Measurements from ENCODE around the gene UBE2V1. TPM values are rescaled to one million over a fixed set of nuclear protein-coding genes. Genes with fewer than 3 reads are reported as not detected.

UBE2V1 gene
- total RNA-seq, 1 donor from 2014 or later = 62.5 TPM

DNA sequence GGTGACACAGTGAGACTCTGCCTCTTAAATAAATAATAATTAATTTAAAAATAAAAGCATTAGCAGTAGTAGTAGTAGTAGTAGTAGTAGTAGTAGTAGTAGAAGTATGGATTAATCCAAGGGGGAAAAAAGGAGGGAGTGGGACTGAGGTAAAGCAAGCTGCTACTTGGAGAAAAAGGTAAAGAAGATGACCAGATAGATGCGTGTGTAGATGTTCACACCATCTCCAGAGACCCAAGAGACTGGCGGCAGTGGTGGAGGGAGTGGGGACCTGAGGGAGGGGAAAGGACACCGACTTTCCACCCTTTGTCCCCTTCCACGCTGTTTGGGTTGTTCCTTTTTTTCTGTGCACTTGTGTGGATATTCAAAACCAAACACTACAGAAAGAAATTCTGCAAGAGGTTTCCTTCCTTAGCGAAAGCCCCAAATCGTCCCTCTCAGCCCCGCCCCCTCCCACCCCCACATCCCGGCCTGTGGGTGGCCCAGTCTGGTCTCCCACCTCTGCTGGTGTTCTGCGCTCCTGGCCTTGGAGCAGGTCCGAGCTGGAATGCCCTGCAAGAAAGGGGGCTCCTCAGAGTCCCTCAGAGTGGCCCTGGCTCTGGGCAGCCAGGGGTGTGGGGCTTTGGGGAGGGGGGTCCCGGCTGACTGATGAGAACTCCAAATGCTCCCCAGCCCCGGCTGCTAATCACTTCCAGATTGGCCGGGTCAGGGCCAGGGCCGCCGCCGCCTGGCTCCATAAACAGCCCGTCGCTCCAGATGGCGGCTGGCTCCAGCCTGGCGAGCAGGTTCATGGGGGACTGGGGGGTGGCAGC is 60.2 kb downstream of the UBE2V1 start:
- Histone ChIP-seq H3K4me3 (ENCODE audit: low read depth, low read length) (no peak overlapping the region), H3K27me3 (ENCODE audit: control insufficient read depth, insufficient read depth, low read length) (no peaks in the 10 kb centered on the region), H3K36me3 (ENCODE audit: control insufficient read depth, insufficient read depth, low read length) (no peaks in the 10 kb centered on the region)
- TF ChIP-seq, protein P1, sequence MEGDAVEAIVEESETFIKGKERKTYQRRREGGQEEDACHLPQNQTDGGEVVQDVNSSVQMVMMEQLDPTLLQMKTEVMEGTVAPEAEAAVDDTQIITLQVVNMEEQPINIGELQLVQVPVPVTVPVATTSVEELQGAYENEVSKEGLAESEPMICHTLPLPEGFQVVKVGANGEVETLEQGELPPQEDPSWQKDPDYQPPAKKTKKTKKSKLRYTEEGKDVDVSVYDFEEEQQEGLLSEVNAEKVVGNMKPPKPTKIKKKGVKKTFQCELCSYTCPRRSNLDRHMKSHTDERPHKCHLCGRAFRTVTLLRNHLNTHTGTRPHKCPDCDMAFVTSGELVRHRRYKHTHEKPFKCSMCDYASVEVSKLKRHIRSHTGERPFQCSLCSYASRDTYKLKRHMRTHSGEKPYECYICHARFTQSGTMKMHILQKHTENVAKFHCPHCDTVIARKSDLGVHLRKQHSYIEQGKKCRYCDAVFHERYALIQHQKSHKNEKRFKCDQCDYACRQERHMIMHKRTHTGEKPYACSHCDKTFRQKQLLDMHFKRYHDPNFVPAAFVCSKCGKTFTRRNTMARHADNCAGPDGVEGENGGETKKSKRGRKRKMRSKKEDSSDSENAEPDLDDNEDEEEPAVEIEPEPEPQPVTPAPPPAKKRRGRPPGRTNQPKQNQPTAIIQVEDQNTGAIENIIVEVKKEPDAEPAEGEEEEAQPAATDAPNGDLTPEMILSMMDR (IDR thresholded peaks at IDR 0.05; ENCODE audit: insufficient read depth, low read length, poor library complexity, severe bottlenecking) = no peak
- DNase-seq (ENCODE audit: low read depth) = no peak

DNA sequence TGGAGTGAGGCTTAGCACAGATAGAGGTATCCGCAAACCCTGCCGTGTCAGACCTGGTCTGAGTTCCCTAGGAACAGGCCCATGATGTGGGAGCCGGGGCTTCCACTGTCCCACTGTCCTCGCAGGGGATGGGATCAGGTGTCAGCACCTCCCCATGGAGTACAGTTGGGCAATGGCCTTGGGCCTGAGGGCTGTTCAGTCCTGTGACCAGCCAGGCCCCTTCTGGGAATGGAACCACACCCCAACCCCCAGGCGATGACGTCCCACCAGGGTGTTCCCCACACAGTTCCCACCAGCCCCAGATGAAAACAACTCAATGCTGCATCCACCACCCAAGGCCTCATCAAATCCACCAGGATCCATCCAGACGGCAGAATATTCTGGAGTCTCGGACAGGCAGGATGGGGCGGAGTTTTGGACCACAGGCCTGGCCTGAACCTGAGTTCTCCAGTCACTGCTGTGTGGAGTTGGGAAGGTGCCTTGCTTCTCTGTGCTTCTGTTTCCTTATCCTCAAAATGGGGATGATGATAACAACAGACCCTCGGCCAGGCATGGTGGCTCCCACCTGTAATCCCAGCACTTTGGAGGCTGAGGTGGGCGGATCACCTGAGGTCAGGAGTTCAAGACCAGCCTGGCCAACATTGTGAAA is 62.2 kb downstream of the UBE2V1 start:
- TF ChIP-seq, protein P1 (IDR thresholded peaks at IDR 0.05; ENCODE audit: insufficient read depth, low read length, poor library complexity, severe bottlenecking) = no peak
- Histone ChIP-seq H3K4me3 (ENCODE audit: low read depth, low read length) (no peak overlapping the region), H3K27me3 (ENCODE audit: control insufficient read depth, insufficient read depth, low read length) (no peaks in the 10 kb centered on the region), H3K36me3 (ENCODE audit: control insufficient read depth, insufficient read depth, low read length) (no peaks in the 10 kb centered on the region)
- no peak for DNase-seq (ENCODE audit: low read depth)

DNA sequence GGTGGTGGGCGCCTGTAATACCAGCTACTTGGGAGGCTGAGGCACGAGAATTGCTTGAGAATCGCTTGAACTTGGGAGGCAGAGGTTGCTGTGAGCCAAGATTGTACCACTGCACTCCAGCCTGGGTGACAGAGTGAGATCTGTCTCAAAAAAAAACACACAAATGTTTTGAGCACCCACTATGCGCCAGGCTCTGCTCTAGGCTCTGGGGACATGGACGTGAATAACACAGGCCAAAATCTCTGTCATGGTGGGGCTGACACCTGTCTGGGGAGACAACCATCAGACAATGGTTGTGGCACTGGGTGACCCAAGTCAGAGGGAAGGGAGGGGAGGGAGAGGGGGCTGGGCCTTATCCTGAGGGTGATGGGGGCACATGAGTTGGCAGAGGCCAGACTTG is 62.7 kb downstream of the UBE2V1 start:
- Histone ChIP-seq H3K36me3 (ENCODE audit: control insufficient read depth, insufficient read depth, low read length) (no peaks in the 10 kb centered on the region), H3K4me3 (ENCODE audit: low read depth, low read length) (no peak overlapping the region), H3K27me3 (ENCODE audit: control insufficient read depth, insufficient read depth, low read length) (no peaks in the 10 kb centered on the region)
- no peak for DNase-seq (ENCODE audit: low read depth)
- TF ChIP-seq, protein P1 (IDR thresholded peaks at IDR 0.05; ENCODE audit: insufficient read depth, low read length, poor library complexity, severe bottlenecking) = no peak

DNA sequence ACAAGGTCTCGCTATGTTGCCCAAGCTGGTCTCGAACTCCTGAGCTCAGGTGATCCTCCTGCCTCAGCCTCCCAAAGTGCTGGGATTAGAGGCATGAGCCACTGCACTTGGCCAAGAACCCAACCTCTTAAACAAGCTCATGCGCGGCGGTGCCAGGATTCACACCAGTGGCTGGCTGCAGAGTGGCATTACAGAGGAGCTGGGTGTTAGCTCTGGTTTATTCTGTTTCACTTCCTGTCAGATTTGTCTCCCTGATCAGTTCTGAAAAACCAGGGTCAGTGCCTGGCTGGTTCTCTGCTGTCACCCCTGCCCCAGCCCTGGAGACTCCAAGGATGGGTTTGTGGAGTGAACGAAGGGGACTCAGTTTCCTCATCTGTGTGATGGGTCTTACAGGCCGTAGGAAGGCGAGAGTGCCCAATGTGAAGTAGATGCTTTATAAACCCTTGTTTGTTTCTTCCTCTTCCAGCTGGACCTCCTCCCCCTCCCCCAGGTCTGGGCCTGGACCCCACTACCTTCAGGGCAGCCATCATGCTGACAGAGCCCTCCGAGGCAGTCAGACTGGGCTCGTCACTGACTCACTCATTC is 63.4 kb downstream of the UBE2V1 start:
- no peak overlapping the region for H3K4me3 ChIP-seq (ENCODE audit: low read depth, low read length)
- DNase-seq (ENCODE audit: low read depth) = no peak
- H3K27me3 ChIP-seq (ENCODE audit: control insufficient read depth, insufficient read depth, low read length) = no peaks in the 10 kb centered on the region
- TF ChIP-seq, protein P1 (IDR thresholded peaks at IDR 0.05; ENCODE audit: insufficient read depth, low read length, poor library complexity, severe bottlenecking) = no peak
- no peaks in the 10 kb centered on the region for H3K36me3 ChIP-seq (ENCODE audit: control insufficient read depth, insufficient read depth, low read length)

DNA sequence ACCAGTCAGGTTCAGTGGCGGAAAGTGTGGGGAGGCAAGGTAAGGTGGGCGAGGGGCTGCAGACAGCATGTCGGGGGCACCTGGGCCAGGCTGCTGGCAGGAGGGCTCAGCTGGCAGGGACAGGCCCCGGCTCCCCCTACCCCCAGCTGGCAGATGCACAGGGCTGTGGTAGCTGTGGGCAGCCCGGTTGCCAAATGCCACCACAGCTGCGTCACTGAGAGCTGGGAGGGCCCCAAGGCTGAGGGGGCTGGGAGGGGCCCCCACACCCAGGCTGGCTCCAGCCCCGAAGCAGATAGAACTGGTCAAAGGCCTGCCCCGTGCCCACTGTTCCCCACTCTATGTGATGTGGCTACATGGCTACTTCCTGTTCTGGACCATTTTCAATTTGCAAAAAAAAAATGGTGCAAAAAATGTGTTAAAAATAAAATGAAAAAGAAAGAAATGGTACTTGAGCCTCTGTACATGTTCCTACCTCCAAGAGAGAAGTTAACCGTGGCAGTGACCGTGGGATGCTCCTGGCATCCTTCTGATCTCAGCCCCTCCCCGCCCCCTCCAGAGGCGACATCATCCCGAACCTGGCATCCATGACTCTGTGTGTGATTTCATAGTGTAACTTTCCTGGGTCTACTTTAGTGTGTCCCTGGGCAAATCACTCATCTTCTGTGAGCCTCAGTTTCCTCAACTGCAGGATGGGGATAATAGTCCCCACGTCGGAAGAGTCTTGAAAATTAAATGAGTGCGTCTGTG is 64.4 kb downstream of the UBE2V1 start:
- Histone ChIP-seq H3K27me3 (ENCODE audit: control insufficient read depth, insufficient read depth, low read length) (no peaks in the 10 kb centered on the region), H3K4me3 (ENCODE audit: low read depth, low read length) (no peak overlapping the region), H3K36me3 (ENCODE audit: control insufficient read depth, insufficient read depth, low read length) (no peaks in the 10 kb centered on the region)
- TF ChIP-seq, protein P1 (IDR thresholded peaks at IDR 0.05; ENCODE audit: insufficient read depth, low read length, poor library complexity, severe bottlenecking) = no peak
- DNase-seq (ENCODE audit: low read depth) = no peak

Measured in kidney epithelial cell (primary cell).